Measurements from ENCODE around the gene RHOF. TPM values are rescaled to one million over a fixed set of nuclear protein-coding genes. Genes with fewer than 3 reads are reported as not detected.
A peak's percentile ranks its signal among the peaks of the same experiment; 100 is the strongest.

RHOF gene
- total RNA-seq, 1 experiment from 2014 or later = 5.3 TPM

DNA sequence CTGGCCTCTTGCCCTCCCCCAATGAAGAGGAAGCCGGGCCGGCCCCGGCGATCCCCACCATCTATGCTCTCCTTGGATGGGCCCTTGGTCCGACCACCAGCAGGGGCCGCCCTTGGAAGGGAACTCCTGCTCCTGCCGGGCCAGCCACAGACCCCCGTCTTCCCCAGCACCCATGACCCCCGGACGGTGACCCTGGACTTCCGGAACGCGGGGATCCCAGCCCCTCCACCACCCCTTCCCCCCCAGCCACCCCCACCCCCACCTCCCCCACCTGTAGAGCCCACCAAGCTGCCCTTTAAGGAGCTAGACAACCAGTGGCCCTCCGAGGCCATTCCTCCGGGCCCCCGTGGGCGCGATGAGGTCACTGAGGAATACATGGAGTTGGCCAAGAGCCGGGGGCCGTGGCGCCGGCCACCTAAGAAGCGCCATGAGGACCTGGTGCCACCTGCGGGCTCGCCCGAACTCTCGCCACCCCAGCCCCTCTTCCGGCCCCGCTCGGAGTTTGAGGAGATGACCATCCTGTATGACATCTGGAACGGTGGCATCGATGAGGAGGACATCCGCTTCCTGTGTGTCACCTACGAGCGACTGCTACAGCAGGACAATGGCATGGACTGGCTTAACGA is 29.7 kb upstream of the RHOF start:
- DNase-seq (ENCODE audit: low read depth, low spot score) = no peak
- in situ Hi-C loops (cut with HindIII; ENCODE audit: low pct_unique_long_range_greater_than_20kb, low sequenced_read_pairs) = no loop called here

DNA sequence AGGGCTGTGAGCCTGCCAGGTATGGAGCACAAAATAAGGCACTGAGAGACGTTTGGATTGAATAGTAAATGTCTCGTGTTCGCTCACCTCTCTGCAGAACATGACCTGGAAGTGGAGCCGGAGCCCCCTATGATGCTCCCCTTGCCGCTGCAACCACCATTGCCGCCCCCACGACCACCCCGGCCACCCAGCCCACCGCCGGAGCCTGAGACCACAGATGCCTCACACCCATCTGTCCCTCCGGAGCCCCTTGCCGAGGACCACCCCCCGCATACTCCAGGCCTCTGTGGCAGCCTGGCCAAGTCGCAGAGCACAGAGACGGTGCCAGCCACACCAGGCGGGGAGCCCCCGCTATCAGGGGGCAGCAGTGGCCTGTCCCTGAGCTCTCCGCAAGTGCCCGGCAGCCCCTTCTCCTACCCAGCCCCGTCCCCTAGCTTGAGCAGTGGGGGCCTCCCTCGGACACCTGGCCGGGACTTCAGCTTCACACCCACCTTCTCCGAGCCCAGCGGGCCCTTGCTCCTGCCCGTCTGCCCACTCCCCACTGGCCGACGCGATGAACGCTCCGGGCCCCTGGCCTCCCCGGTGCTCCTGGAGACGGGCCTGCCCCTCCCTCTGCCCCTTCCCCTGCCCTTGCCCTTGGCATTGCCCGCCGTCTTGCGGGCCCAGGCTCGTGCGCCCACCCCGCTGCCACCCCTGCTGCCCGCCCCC is 29.1 kb upstream of the RHOF start:
- DNase-seq (ENCODE audit: low read depth, low spot score) = no peak
- in situ Hi-C loops (cut with HindIII; ENCODE audit: low pct_unique_long_range_greater_than_20kb, low sequenced_read_pairs) = no loop called here

DNA sequence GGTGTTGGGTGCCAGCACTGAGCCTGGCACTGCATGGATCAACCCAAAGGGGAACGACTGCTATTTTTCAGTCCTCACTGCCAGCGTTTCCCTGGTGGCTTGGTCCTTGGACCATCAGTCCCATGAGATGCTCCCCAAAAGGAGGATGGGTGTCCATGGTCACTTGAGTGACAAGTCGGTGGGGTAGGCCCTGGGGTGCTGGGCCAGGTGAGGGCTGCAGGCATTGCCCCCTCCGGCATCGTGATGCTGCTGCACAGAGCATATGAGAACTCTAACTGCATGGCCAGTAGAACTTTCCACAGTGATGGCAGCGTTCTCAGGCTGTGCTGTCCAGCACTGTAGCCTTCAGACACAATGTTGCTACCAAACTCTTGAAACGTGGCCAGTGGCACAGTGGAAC is 26.6 kb upstream of the RHOF start:
- in situ Hi-C loops (cut with HindIII; ENCODE audit: low pct_unique_long_range_greater_than_20kb, low sequenced_read_pairs) = no loop called here
- no peak for DNase-seq (ENCODE audit: low read depth, low spot score)

DNA sequence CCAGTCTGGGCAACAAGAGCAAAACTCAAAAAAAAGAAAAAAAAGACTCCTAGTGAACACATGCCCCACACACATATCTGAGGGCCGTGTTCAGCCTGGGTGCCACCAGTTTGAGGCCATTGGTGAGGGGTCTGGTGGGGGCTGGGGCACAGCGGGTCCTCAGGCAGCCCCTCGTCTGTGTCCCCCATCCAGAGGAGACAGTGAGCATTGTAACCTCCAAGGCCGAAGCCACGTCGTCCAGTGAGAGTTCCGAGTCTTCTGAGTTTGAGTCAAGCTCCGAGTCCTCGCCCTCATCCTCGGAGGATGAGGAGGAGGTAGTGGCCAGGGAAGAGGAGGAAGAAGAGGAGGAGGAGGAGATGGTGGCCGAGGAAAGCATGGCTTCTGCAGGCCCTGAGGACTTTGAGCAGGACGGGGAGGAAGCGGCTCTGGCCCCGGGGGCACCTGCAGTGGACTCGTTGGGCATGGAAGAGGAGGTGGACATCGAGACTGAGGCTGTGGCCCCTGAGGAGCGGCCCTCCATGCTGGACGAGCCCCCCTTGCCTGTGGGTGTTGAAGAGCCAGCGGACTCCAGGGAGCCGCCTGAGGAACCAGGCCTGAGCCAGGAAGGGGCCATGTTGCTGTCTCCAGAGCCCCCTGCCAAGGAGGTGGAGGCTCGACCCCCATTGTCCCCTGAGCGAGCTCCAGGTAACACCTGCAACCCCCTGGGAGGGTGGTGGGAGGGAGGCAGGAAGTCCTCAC is 25.9 kb upstream of the RHOF start:
- DNase-seq (ENCODE audit: low read depth, low spot score) = no peak
- in situ Hi-C loops (cut with HindIII; ENCODE audit: low pct_unique_long_range_greater_than_20kb, low sequenced_read_pairs) = no loop called here

DNA sequence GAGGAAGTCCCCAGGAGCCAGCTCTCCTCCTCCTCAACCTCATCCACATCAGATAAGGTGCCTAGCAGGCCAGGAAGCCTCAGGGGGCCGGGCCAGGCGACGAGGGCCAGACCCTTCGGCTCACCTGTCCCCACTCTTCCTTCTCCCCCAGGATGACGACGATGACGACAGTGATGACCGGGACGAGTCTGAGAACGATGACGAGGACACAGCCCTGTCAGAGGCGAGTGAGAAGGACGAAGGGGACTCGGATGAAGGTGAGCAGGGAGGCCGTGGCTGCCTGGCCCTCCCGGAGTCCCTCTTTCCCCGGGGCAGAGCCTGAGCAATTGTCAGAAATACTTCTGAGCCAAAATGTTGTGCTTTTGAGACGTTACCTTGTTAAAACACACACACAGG is 24.2 kb upstream of the RHOF start:
- in situ Hi-C loops (cut with HindIII; ENCODE audit: low pct_unique_long_range_greater_than_20kb, low sequenced_read_pairs) = no loop called here
- DNase-seq (ENCODE audit: low read depth, low spot score) = no peak

DNA sequence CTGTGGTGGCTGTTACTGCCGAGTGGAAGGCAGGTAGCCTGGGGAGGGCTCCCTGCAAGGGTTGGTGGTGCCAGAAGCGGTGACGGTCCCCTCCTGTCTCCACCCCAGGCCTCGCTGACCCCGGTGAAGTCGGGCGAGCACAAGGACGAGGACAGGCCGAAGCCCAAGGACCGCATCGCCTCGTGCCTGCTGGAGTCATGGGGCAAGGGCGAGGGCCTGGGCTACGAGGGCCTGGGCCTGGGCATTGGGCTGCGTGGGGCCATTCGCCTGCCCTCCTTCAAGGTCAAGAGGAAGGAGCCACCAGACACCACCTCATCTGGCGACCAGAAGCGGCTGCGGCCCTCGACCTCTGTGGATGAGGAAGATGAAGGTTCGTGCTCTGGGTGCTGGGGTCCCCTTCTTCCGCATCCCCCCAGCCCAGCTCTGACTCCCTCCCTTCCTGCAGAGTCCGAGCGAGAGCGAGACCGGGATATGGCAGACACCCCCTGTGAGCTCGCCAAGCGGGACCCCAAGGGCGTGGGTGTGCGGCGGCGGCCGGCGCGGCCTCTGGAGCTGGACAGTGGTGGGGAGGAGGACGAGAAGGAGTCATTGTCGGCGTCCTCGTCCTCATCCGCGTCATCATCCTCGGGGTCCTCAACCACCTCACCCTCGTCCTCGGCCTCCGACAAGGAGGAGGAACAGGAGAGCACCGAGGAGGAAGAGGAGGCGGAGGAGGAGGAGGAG is 23.6 kb upstream of the RHOF start:
- DNase-seq (ENCODE audit: low read depth, low spot score) = no peak
- in situ Hi-C loops (cut with HindIII; ENCODE audit: low pct_unique_long_range_greater_than_20kb, low sequenced_read_pairs) = no loop called here

DNA sequence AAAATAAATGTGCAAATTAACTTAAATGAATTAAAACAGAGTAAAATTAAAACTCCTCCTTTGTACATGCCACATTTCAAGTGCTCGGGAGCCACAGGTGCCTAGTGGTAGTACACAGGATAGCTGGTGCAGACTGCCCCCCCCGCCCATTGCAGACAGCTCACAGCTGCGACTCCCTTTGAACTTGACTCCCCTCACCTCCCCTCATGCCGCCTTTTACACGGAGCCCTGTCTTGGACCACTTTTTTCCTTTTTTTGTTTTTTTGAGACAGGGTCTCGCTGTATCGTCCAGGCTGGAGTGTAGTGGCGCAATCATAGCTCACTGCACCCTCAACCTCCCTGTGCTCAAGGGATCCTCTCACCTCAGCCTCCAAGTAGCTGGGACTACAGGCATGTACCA is 21.8 kb upstream of the RHOF start:
- DNase-seq (ENCODE audit: low read depth, low spot score) = no peak
- in situ Hi-C loops (cut with HindIII; ENCODE audit: low pct_unique_long_range_greater_than_20kb, low sequenced_read_pairs) = no loop called here

DNA sequence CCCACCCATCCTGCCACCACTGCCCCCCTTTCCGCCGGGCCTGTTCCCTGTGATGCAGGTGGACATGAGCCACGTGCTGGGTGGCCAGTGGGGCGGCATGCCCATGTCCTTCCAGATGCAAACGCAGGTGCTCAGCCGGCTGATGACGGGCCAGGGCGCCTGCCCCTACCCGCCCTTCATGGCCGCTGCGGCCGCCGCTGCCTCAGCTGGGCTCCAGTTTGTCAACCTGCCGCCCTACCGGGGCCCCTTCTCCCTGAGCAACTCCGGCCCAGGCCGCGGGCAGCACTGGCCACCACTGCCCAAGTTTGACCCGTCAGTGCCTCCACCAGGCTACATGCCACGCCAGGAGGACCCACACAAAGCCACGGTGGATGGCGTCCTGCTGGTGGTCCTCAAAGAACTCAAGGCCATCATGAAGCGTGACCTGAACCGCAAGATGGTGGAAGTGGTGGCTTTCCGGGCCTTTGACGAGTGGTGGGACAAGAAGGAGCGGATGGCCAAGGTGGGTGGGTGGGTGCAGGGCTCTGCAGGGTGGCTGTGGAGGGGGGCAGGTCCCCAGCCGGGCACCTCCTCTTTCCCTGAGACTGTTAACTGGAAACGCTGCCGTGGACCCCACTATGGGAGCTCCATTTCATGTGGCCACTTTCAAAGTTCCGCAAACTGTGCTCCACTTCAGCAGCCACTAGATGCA is 21.1 kb upstream of the RHOF start:
- in situ Hi-C loops (cut with HindIII; ENCODE audit: low pct_unique_long_range_greater_than_20kb, low sequenced_read_pairs) = no loop called here
- no peak for DNase-seq (ENCODE audit: low read depth, low spot score)

DNA sequence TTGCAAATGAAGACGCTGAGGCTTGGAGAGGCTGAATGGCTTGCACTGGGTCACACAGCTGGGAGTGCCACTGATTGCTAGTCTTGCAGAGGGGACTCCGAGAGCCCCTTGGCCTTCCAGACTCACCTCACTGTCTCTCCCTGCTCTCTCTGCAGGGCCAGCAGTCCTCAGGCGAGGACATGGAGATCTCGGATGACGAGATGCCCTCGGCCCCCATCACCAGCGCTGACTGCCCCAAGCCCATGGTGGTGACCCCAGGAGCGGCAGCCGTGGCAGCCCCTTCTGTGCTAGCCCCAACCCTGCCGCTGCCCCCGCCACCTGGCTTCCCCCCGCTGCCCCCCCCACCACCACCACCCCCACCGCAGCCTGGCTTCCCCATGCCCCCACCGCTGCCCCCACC is 20.5 kb upstream of the RHOF start:
- in situ Hi-C loops (cut with HindIII; ENCODE audit: low pct_unique_long_range_greater_than_20kb, low sequenced_read_pairs) = no loop called here

DNA sequence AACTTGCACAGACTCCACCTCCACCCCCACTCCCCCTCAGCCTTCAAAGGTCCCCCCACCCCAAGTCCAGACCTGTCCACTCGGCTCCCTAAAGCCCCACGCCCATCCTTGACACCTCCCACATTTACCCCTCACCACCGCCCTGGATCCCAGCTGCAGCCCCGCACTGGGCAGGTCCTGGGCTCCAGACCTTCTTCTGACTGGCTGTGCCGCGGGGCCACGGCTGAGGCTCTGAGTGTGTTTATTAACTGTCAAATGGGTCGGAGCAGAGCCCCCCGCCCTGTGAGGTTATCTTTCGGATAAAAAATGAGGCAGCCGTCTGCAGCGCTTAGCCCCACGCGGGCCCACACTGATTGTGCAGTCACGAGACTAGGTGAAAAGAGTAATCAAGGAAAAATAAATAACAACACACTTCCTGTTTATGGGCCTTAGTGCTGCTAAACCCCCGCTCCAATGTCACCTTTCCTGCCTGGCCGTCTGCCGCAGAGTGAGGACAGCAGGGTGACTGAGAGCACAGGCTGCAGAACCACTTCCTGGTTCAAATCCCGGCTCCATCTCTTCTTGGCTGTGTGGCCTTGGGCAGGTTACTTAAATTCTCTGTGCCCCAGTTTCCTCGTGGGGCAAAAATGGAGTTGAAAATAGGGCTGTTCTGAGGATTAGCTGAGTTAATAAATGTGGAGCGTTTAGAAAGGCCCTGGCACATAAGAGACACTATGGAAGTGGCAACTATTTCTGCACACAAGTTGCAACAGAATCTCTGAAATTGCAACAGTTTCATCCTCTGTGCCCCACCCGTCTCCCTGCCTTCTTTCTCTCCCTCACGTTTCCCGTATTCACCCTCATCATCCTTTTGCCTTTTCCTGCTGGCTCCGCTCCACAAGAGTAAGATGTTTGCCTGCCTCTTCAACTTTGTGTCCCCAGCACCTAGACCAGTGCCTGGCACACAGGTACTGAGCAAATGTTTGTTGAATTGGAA is 19.7 kb upstream of the RHOF start:
- in situ Hi-C loops (cut with HindIII; ENCODE audit: low pct_unique_long_range_greater_than_20kb, low sequenced_read_pairs) = no loop called here

More for the DNA sequence above, 20.5 kb upstream of the RHOF start:
- no peak for DNase-seq (ENCODE audit: low read depth, low spot score)

DNA sequence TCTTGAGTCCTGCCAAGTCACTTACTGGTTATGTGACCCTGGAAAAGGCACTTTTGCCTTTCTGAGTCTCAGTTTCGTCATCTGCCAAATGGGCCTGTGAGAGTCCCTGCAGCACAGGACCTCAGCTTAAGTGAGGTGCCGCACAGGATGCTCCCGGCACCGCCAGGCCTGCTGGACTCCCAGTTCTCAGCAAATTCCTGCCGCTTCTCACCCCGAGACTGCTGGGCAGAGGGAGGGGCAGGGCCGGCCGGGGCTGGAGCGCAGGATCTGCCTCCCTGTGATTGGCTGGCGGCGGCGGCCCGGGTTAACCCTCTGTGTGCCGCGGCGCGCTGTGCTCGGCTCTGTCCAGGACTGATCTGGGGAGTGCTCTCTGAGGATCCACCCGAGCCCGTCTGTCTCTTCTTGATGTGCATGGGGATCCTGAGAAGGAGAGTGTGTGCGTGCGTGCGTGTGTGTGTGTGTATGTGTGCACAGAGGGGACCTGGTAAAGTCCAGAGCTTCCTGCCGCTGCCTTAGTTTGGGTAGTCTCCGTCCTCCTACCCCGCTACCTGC is 18.9 kb upstream of the RHOF start:
- DNase-seq (ENCODE audit: low read depth, low spot score) = peak; percentile 64
- in situ Hi-C loops (cut with HindIII; ENCODE audit: low pct_unique_long_range_greater_than_20kb, low sequenced_read_pairs) = no loop called here

More for the DNA sequence above, 19.7 kb upstream of the RHOF start:
- DNase-seq (ENCODE audit: low read depth, low spot score) = no peak

DNA sequence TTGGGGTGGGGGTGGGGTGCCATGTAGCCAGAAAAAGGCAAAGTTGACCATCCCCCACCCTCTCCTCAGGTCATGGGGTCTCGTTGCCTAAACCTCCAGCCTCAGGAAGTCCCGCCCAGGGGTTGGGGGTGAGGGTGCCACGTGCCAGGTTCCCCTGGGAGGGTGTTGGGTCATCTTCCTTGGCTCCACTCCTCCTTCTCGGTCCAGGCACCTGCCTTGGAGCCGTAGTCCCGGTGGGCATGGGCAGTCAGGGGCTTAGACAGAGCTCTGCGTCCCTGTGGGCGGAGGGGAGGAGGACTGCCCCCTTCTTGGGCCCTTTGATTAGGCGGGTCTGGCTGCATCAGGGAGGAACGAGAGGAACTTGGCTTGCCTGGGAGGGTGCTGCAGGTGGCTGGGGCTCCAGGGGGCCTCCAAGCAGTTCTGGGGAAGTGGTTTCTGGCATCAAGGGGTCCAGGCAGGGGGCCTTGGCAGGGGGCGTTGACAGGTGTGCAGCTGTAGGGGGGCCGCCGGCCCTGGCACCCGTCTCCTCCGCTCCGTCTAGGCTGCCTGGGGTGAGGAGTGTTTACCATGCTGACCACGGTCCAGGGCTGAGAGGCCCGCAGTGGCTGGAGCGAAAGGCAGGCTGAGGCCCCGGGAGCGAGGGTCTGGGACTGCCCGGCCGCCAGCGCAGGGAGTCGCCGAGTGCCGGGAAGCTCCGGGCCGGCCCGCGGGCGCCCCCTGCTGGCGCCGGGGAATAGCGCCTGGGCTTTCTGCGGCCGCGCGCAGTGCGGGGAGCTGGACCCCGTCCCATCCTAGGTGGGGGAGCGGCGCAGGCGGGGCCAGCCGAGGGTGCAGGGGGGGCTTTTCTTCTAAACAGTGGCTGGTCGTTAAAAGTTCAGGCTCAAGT is 18.2 kb upstream of the RHOF start:
- DNase-seq (ENCODE audit: low read depth, low spot score) = peak; percentile 60
- in situ Hi-C loops (cut with HindIII; ENCODE audit: low pct_unique_long_range_greater_than_20kb, low sequenced_read_pairs) = no loop called here

DNA sequence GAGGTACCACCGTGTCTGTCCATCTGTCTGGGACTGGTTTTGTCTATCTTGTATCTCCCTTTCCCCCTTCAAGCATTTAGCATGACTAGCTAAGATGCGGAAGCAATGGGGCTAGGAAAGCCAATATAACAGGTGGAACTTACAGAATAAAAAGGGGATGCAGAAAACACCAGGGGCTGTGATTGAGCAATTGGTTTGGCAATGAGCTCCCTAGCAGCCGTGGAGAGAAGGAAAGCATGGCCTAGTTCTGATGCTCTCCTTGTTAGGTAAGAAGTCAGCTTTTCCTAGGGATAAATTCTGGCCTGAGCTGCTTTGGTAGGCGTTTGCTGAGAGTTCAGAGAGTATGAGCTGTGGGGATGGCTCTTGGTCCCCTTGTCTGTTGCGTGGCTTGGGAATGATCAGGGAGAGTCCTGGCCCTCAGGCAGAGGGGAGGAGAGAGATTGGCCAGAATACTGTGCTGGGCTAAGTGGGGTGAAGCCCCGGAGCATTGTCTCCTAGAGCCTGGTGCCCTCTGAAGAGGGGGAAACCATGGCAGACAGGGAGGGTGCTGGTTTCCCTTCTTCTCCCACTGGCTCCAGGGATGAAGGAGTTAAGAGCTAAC is 17.4 kb upstream of the RHOF start:
- in situ Hi-C loops (cut with HindIII; ENCODE audit: low pct_unique_long_range_greater_than_20kb, low sequenced_read_pairs) = no loop called here
- DNase-seq (ENCODE audit: low read depth, low spot score) = no peak

DNA sequence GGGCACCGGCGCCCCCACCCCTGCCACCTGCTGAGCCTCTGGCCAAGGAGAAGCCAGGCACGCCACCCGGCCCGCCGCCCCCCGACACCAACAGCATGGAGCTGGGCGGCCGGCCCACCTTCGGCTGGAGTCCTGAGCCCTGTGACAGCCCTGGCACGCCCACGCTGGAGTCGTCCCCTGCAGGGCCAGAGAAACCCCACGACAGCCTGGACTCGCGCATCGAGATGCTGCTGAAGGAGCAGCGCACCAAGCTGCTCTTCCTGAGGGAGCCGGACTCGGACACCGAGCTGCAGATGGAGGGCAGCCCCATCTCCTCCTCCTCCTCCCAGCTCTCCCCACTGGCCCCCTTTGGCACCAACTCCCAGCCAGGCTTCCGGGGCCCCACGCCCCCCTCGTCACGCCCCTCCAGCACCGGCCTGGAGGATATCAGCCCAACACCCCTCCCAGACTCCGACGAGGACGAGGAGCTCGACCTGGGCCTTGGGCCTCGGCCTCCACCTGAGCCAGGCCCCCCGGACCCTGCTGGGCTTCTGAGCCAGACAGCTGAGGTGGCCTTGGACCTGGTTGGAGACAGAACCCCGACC is 16.8 kb upstream of the RHOF start:
- in situ Hi-C loops (cut with HindIII; ENCODE audit: low pct_unique_long_range_greater_than_20kb, low sequenced_read_pairs) = no loop called here
- no peak for DNase-seq (ENCODE audit: low read depth, low spot score)

DNA sequence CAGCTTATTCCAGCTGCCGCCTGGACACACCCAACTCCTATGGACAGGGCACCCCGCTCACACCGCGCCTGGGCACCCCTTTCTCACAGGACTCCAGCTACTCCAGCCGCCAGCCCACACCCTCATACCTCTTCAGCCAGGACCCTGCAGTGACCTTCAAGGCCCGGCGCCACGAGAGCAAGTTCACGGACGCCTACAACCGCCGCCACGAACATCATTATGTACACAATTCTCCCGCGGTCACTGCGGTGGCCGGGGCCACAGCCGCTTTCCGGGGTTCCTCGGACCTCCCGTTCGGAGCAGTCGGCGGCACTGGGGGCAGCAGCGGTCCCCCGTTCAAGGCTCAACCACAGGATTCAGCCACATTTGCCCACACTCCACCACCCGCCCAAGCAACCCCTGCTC is 16.2 kb upstream of the RHOF start:
- DNase-seq (ENCODE audit: low read depth, low spot score) = no peak
- in situ Hi-C loops (cut with HindIII; ENCODE audit: low pct_unique_long_range_greater_than_20kb, low sequenced_read_pairs) = no loop called here
